ENCODE data around the gene FTO.
A peak's percentile ranks its signal among the peaks of the same experiment; 100 is the strongest.
"Not testable (repeated sequence)": the region's sequence is repeated elsewhere in the genome, so short reads cannot be mapped to it uniquely, and the experiment has no call there.

FTO gene

GRCh38 chr16:54181683-54182329 is 477.9 kb downstream of the FTO start:
- DNase-seq (ENCODE audit: low read depth) = not testable (repeated sequence)

GRCh38 chr16:54185045-54185444 is 481.1 kb downstream of the FTO start:
- no peak for DNase-seq (ENCODE audit: low read depth)

- DNase-seq (ENCODE audit: low read depth) = no peak
Measured at GRCh38 chr16:54191163-54191562, 487.2 kb downstream of the FTO start.

GRCh38 chr16:54191592-54191991 is 487.6 kb downstream of the FTO start:
- DNase-seq (ENCODE audit: low read depth) = no peak

GRCh38 chr16:54193013-54193664 is 489.2 kb downstream of the FTO start:
- no peak for DNase-seq (ENCODE audit: low read depth)

GRCh38 chr16:54193665-54194333 is 489.8 kb downstream of the FTO start:
- peak; percentile 65 for DNase-seq (ENCODE audit: low read depth)

GRCh38 chr16:54194334-54194743 is 490.4 kb downstream of the FTO start:
- no peak for DNase-seq (ENCODE audit: low read depth)

GRCh38 chr16:54197758-54198157 is 493.8 kb downstream of the FTO start:
- no peak for DNase-seq (ENCODE audit: low read depth)

GRCh38 chr16:54199487-54200160 is 495.7 kb downstream of the FTO start:
- no peak for DNase-seq (ENCODE audit: low read depth)

GRCh38 chr16:54200161-54200534 is 496.2 kb downstream of the FTO start:
- DNase-seq (ENCODE audit: low read depth) = no peak

- no peak for DNase-seq (ENCODE audit: low read depth)
Measured at GRCh38 chr16:54200720-54201119, 496.8 kb downstream of the FTO start.

- no peak for DNase-seq (ENCODE audit: low read depth)
Measured at GRCh38 chr16:54201200-54201599, 497.2 kb downstream of the FTO start.
